Measurements from ENCODE around the gene NRTN.

NRTN gene

DNA sequence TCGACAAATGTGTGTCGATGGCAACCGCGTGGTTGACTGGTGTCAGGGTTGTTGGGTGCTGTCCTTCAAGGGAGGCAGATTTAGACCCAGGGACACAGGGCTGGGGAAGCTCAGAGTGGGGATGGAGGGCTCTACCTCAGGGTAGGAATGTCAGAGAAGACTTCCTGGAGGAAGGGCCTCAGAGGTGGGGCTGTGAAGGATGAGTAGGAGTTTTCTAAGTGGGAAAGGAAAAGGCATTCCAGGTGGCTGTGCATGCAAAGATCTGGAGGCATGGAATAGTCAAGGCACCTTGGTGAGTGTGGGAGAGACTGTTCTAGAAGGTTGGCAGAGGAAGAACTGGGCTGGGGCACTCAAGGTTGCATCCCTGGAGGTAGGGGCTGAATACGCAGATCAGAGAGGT is 2.0 kb downstream of the NRTN start:
- in situ Hi-C loops (cut with HindIII; ENCODE audit: low sequenced_read_pairs), result no loop called here
- no peak for DNase-seq (ENCODE audit: low read depth, low spot score)
- TF ChIP-seq, protein P1, sequence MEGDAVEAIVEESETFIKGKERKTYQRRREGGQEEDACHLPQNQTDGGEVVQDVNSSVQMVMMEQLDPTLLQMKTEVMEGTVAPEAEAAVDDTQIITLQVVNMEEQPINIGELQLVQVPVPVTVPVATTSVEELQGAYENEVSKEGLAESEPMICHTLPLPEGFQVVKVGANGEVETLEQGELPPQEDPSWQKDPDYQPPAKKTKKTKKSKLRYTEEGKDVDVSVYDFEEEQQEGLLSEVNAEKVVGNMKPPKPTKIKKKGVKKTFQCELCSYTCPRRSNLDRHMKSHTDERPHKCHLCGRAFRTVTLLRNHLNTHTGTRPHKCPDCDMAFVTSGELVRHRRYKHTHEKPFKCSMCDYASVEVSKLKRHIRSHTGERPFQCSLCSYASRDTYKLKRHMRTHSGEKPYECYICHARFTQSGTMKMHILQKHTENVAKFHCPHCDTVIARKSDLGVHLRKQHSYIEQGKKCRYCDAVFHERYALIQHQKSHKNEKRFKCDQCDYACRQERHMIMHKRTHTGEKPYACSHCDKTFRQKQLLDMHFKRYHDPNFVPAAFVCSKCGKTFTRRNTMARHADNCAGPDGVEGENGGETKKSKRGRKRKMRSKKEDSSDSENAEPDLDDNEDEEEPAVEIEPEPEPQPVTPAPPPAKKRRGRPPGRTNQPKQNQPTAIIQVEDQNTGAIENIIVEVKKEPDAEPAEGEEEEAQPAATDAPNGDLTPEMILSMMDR (IDR thresholded peaks at IDR 0.05; ENCODE audit: low read depth, low read length), result no peak
- no peak overlapping the region for H3K4me3 ChIP-seq (ENCODE audit: low read depth, low read length)

- in situ Hi-C loops (cut with HindIII; ENCODE audit: low sequenced_read_pairs), result no loop called here
- DNase-seq (ENCODE audit: low read depth, low spot score), result no peak
- H3K4me3 ChIP-seq (ENCODE audit: low read depth, low read length), result no peak overlapping the region
- TF ChIP-seq, protein P1 (IDR thresholded peaks at IDR 0.05; ENCODE audit: low read depth, low read length), result no peak
These were observed 3.4 kb downstream of the NRTN start for GRCh38 chr19:5808120-5808816.

GRCh38 chr19:5809053-5809452 is 4.2 kb downstream of the NRTN start:
- TF ChIP-seq, protein P1 (IDR thresholded peaks at IDR 0.05; ENCODE audit: low read depth, low read length), result no peak
- DNase-seq (ENCODE audit: low read depth, low spot score), result no peak
- H3K4me3 ChIP-seq (ENCODE audit: low read depth, low read length), result no peak overlapping the region
- in situ Hi-C loops (cut with HindIII; ENCODE audit: low sequenced_read_pairs), result no loop called here

DNA sequence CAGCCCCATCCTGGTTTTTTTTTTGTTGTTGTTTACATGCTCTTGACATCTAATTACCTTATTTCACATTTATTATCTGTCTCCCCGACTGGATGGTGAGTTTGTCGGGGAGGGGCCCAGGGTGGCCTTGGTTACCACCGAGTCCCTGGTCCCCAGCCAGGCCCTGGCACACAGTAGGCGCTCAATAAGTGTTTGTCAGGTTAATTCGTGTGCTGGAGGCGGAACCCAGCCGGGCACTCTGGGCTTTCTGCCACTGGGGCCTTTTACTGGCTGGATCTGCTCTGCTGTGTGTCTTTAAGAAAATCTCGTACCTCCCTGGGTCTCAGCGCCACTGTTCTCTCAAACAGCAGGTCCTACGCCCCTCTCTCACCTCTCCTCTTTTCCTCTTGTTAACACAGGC is 4.6 kb downstream of the NRTN start:
- no peak overlapping the region for H3K4me3 ChIP-seq (ENCODE audit: low read depth, low read length)
- TF ChIP-seq, protein P1 (IDR thresholded peaks at IDR 0.05; ENCODE audit: low read depth, low read length), result no peak
- in situ Hi-C loops (cut with HindIII; ENCODE audit: low sequenced_read_pairs), result no loop called here
- DNase-seq (ENCODE audit: low read depth, low spot score), result no peak

GRCh38 chr19:5811117-5811516 is 6.2 kb downstream of the NRTN start:
- in situ Hi-C loops (cut with HindIII; ENCODE audit: low sequenced_read_pairs), result no loop called here
- TF ChIP-seq, protein P1 (IDR thresholded peaks at IDR 0.05; ENCODE audit: low read depth, low read length), result no peak
- no peak overlapping the region for H3K4me3 ChIP-seq (ENCODE audit: low read depth, low read length)
- no peak for DNase-seq (ENCODE audit: low read depth, low spot score)

DNA sequence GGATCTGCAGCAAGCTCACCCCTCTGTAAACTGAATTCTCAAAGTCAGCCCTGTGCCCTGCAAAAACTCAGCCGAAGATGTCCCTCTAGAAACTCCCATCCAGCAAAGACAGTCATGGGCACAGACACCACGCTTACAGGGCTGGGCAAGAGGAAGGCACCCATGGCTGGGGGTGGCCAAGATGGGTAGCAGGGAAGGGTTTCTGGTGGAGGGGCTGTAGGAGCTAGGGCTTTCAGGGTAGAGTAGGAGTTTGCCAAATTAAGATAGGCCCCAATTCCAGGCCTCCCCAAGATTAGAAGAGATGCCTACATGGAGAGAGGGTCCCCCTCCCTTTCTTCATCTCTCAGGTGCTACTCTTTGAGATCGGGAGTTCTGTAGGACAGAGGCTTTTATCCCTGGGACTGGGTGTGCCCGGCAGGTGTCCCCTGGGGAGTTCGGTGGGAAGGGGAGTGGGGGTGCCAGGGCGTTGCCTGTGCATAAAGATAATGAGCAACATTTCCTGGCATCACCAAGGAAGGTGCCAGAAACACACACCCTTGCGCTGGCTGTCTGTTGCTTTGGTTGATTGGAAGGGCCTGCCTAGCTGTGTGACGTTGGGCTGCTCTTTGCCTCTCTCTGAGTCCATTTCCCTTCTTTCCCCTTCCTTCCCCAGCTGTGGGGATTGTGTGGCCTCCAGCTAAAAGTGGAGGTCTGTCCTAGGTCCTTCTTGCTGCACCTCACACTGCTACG is 9.4 kb downstream of the NRTN start:
- in situ Hi-C loops (cut with HindIII; ENCODE audit: low sequenced_read_pairs), result no loop called here
- TF ChIP-seq, protein P1 (IDR thresholded peaks at IDR 0.05; ENCODE audit: low read depth, low read length), result no peak
- DNase-seq (ENCODE audit: low read depth, low spot score), result no peak
- H3K4me3 ChIP-seq (ENCODE audit: low read depth, low read length), result no peak overlapping the region
